GM21515 (cell line): ENCODE data around the gene SLC6A13.
"Not testable (repeated sequence)": the region's sequence is repeated elsewhere in the genome, so short reads cannot be mapped to it uniquely, and the experiment has no call there.

ENCODE experiments used
- ATAC-seq: cut with Tn5 transposase; IDR thresholded peaks from one replicate; pipeline ENCODE4 v1.9.1; 2021; ENCODE audit not compliant: unreplicated experiment

The SLC6A13 gene

GRCh38 chr12:218221-218620 is 44.4 kb downstream of the SLC6A13 start:
- ATAC-seq, result no peak

DNA sequence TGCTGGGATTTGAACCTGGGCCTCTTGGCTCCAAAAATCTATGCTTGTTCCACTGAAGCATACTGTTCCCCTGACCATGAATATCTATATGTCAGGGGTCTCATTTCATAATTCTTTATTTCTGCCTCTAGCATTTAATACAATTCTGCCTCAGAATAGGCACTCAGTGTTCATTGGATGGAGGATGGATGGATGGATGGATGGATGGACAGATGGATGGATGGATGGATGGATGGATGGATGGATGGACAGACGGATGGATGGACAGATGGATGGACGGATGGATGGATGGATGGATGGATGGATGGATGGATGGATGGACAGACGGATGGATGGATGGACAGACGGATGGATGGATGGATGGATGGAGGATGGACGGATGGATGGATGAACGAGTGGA is 45.6 kb downstream of the SLC6A13 start:
- ATAC-seq, result not testable (repeated sequence)

DNA sequence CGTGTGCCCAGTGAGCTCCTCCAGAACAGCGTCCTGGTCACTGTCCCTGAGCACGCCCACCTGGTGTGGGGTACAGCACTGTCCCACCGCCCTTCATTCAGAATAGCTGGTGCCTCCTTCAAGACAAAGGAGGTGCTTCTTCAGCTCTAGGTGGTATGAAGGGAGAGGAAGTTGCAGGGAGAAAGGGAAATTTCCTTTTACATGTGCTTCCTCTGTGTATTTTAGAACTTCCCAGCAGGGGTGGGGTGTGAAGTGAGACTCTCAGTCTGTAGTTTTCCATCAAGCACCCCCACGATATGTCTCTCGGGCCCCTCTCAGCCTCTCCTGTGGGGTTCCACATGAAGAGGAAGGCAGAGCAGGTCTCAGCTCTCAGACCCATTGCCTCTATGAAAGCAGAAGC is 47.5 kb downstream of the SLC6A13 start:
- ATAC-seq, result no peak

DNA sequence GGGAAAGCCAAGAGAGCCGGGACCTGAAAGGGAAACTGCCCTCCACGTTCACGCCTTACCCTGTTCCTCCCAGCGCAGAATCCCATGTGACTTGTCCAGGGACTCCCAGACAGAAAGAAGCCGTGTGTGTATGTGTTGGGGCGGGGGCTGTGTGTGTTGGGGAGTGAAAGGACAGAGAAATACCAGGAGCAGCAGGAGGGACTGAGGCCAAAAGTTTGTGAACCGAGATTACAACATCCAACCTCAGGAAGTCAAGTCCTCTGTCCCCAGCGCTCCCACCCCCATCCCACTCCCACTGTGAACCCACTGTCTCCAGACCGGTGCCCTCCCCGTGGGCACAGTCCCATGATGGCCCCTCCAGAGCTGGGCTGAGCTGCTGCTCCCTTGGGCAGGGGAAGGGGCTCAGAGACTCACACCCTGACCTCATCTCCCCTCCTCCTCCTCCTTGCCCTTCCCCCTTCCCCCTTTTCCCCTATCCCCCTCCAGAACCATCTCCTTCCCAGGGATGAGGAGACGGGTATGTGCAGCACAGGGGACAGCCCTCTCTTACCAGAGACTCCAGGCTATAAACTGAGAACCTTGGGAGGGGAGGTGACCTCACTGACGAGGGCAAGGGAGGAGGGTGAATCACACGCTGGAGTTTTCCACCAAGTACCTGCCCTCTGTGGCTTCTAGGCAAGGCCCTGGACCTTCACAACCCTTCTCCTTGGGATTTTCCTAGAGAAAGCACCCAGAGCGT is 48.5 kb downstream of the SLC6A13 start, which contains the start of gene SLC6A12:
Gene SLC6A12, minus strand, starts transcription at position 155 of the 739 bp plus-strand sequence. CDS start 4,171 bp downstream, outside the sequence.
- no peak for ATAC-seq

GRCh38 chr12:213527-213932 is 49.1 kb downstream of the SLC6A13 start:
- no peak for ATAC-seq

- no peak for ATAC-seq
These were observed 49.7 kb downstream of the SLC6A13 start for GRCh38 chr12:212715-213526.

- ATAC-seq, result no peak
These were observed 50.3 kb downstream of the SLC6A13 start for GRCh38 chr12:212415-212714.

DNA sequence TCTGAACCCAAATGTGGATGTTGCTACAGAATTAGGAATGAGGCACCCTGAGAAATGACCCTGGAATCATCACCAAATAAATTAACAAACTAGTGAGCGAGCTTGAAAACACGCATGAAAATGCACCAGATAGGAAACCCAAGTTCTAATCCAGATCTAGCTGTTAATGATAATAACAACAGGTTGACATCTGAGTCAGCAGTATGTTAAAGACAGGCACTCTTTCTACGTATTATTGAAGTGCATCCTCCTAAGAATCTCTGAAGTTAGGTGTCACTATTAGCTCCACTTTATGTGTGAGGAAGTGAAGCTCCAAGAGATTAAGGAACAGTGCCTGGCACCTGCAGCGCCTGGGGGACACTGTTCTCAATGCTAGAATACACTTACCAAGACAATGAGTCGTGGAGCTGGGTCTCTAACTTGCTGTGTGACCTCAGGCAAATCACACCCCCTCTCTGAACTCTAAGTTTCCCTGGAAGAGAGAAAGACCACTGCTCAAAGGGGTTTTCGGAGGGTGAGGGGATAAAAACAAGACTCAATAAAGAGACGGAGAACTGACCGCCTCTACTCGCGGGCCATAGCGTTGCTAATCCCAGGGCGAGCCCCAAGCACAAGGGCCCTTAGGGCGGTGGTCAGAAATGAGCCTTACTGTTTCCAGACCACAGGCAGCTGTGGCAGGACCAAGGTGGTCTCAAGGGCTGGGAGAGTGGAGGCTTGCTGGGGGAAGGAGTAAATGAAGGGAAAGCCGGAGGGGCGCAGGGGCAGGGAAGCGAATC is 50.8 kb downstream of the SLC6A13 start:
- no peak for ATAC-seq

GRCh38 chr12:211142-211465 is 51.5 kb downstream of the SLC6A13 start:
- ATAC-seq, result no peak

- ATAC-seq, result no peak
These were observed 52.1 kb downstream of the SLC6A13 start for GRCh38 chr12:210277-211141.

DNA sequence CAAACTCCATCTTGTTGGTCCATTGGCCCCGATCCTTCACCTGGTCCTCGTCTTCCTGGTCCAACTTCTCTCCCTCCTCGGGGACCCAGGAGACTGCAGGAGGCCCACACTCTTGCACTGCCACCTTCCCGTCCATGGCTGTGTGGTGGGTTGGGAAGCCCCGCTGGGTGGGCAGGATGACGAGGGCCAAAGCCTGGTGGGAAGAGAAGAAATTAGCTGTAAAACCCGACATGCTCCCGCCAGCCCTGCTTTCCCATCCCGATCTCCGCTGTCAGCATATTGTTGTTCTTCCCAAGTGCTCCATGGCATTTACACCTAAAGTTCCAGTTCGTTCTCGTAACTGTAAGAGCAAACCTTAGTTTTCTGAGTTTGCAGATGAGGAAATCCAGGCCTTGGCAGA is 52.8 kb downstream of the SLC6A13 start:
- no peak for ATAC-seq

- ATAC-seq, result no peak
These were observed 53.4 kb downstream of the SLC6A13 start for GRCh38 chr12:209246-209645.

DNA sequence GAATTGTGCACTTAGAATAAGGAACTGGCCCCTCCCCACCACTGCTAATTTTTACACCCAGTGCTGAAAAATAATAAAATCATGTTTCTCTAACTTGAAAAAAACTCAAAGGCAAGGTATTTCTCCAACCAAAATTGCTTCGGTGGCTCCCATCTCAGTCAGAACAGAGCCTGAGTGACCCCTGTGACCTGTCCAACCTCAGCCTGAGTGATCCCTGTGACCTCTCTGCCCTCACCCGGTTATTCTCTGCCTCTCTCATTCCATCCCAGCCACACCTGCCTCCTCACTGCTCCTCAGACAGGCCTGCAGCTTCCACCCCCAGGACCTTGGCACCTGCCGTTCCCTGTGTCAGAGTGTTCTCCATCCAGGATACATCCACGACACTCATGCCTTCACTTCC is 53.8 kb downstream of the SLC6A13 start:
- ATAC-seq, result no peak

GRCh38 chr12:207804-208203 is 54.8 kb downstream of the SLC6A13 start:
- no peak for ATAC-seq

DNA sequence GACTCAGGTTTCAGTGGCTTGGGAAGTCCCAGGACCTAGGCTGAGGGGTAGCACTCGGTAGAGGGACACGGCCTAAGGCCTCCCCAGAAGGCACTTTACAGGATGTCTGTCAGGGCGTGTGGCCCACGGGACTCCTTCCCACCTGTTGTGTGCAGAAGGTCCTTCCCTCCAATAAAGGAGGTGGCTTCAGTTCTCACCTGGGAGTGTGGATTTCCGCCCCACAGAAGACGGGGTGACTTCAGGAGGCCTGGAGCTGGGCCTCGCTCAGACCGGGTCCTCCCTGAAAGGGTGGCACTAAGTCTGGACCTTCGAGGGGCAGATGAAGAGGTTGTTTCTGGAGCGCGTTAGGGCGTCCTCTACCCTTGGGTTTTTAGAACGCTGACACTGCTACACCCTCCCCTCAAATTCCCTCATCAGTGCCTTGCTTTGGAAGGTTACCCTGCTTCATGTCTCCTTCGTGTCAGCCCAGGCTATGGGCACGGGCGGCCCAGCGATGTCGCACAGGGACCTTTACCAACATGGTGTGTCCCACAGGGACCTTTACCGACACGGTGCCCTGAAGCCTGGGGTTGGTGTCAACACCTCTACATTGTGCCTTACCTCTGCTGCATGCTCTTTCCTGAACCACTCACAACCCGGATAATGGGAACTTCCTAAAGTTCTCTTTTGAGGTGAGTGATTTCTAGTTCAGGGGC is 55.7 kb downstream of the SLC6A13 start:
- ATAC-seq, result no peak

DNA sequence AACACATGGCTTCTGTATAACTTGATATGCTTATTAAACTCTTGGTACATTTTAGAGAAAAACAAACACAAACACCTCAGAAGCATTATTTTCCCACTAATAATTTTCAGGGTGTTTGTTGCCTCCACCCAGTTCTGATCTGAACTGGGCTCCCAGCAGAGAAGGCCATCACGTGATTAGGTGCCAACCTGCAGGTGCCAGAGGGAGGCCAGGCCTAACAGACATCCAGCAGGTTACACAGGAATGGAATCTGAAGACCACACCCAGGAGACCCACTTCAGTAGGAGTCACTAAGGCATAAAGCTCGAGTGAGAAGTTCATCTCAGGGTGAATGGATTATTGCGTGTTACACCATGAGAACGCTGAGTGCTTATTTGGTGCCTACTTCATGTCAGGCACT is 57.6 kb downstream of the SLC6A13 start:
- ATAC-seq, result no peak

- ATAC-seq, result no peak
These were observed 58.4 kb downstream of the SLC6A13 start for GRCh38 chr12:204261-204678.

GRCh38 chr12:203462-204260 is 59.0 kb downstream of the SLC6A13 start:
- ATAC-seq, result no peak

GRCh38 chr12:203074-203461 is 59.6 kb downstream of the SLC6A13 start:
- ATAC-seq, result no peak
